Activated CD4-positive, alpha-beta memory T cell treated with anti-CD3 and anti-CD28 coated beads, Interleukin-2, amount 10 ng/mL, durations not matched to agents 7 days and 5 days (primary cell): ENCODE results near the gene PTPRC. TPM values are rescaled to one million over a fixed set of nuclear protein-coding genes. Genes with fewer than 3 reads are reported as not detected.

Experiments used
- CTCF ChIA-PET: fragments of 350-600 bp; sonication (Branson Sonifier 250); formaldehyde crosslinking; loops from one replicate; lab custom pipeline; 2021; ENCODE audit warnings: antibody characterized with exemption, inconsistent platforms; lab: Charles Lee
- POLR2A ChIA-PET: fragments of 350-600 bp; sonication (Branson Sonifier 250); formaldehyde crosslinking; loops from one replicate; lab custom pipeline; 2021; ENCODE audit warnings: antibody characterized with exemption; lab: Charles Lee
- DNase-seq: peaks from one replicate; pipeline ENCODE4 v3.0.0-alpha.2; 2020
- H3K27ac Mint-ChIP-seq: one replicate; pipeline ENCODE4 v1.8.0; 2021; ENCODE audit warnings: mild to moderate bottlenecking, mixed read lengths
- H3K27me3 Mint-ChIP-seq: one replicate; pipeline ENCODE4 v1.8.0; 2021; ENCODE audit warnings: mixed read lengths
- H3K36me3 Mint-ChIP-seq: one replicate; pipeline ENCODE4 v1.8.0; 2021; ENCODE audit warnings: low read depth, mixed read lengths
- H3K4me1 Mint-ChIP-seq: one replicate; pipeline ENCODE4 v1.8.0; 2021; ENCODE audit warnings: mixed read lengths
- H3K4me3 Mint-ChIP-seq: one replicate; pipeline ENCODE4 v1.8.0; 2021; ENCODE audit warnings: mild to moderate bottlenecking, mixed read lengths
- H3K9me3 Mint-ChIP-seq: one replicate; pipeline ENCODE4 v1.8.0; 2021; ENCODE audit warnings: mixed read lengths
- total RNA-seq, 2 experiments: library from RNA; stranded (reverse); gene quantifications; one replicate each; pipeline ENCODE4 v1.2.3, GENCODE V29; 2021

PTPRC gene
- total RNA-seq, 2 experiments from 2014 or later: 724 to 731 TPM

- Mint-ChIP-seq H3K27me3 (peaks cover 5% of the 10 kb centered on the region), H3K27ac (no peak overlapping the region), H3K4me3 (no peak overlapping the region), H3K4me1 (peaks cover 10% of the 10 kb centered on the region), H3K9me3 (peaks cover 2% of the 10 kb centered on the region), H3K36me3 (no peaks in the 10 kb centered on the region)
- DNase-seq: no peak
- POLR2A ChIA-PET: no interaction called here
- CTCF ChIA-PET: interaction anchor here (1.1 kb wide), 2 partner anchors 470 to 777 kb away, joined by 3 read pairs; no protein-coding TSS in a partner anchor
Observed at GRCh38 chr1:198773523-198773922, 134.7 kb downstream of the PTPRC start.

- DNase-seq: no peak
- Mint-ChIP-seq H3K36me3 (no peaks in the 10 kb centered on the region), H3K9me3 (peaks cover 2% of the 10 kb centered on the region), H3K4me3 (no peak overlapping the region), H3K27me3 (peaks cover 2% of the 10 kb centered on the region), H3K27ac (no peak overlapping the region), H3K4me1 (peaks cover 10% of the 10 kb centered on the region)
- ChIA-PET POLR2A (no interaction called here), CTCF (interaction anchor here (1.1 kb wide), 1 partner anchor 776 kb away, joined by 3 read pairs; no protein-coding TSS in a partner anchor)
Observed at GRCh38 chr1:198774421-198774820, 135.6 kb downstream of the PTPRC start.

- Mint-ChIP-seq H3K27me3 (peaks cover 2% of the 10 kb centered on the region), H3K9me3 (peaks cover 2% of the 10 kb centered on the region), H3K4me3 (no peak overlapping the region), H3K27ac (no peak overlapping the region), H3K4me1 (peaks cover 10% of the 10 kb centered on the region), H3K36me3 (no peaks in the 10 kb centered on the region)
- ChIA-PET CTCF (interaction anchor here (0.7 kb wide), 1 partner anchor 338 kb away, joined by 3 read pairs; no protein-coding TSS in a partner anchor), POLR2A (interaction anchor here (1.0 to 1.1 kb wide), 2 partner anchors 12 to 17 kb away, joined by 3 read pairs; no protein-coding TSS in a partner anchor)
- no peak for DNase-seq
Observed at GRCh38 chr1:198775606-198776005, 136.8 kb downstream of the PTPRC start.

- H3K27me3 Mint-ChIP-seq: peaks cover 2% of the 10 kb centered on the region
- no peak overlapping the region for H3K4me3 Mint-ChIP-seq
- no peak for DNase-seq
- H3K4me1 Mint-ChIP-seq: peaks cover 10% of the 10 kb centered on the region
- ChIA-PET POLR2A (no interaction called here), CTCF (interaction anchor here (1.0 kb wide), 1 partner anchor 11 kb away, joined by 4 read pairs; no protein-coding TSS in a partner anchor)
- H3K36me3 Mint-ChIP-seq: no peaks in the 10 kb centered on the region
- H3K27ac Mint-ChIP-seq: no peak overlapping the region
- peaks cover 2% of the 10 kb centered on the region for H3K9me3 Mint-ChIP-seq
Observed at GRCh38 chr1:198776602-198777029, 137.8 kb downstream of the PTPRC start.

- Mint-ChIP-seq H3K4me1 (peaks cover 9% of the 10 kb centered on the region), H3K27ac (no peak overlapping the region), H3K4me3 (no peak overlapping the region), H3K36me3 (no peaks in the 10 kb centered on the region), H3K27me3 (peaks cover 2% of the 10 kb centered on the region), H3K9me3 (peaks cover 2% of the 10 kb centered on the region)
- ChIA-PET CTCF (no interaction called here), POLR2A (no interaction called here)
- DNase-seq: no peak
Observed at GRCh38 chr1:198778049-198778448, 139.2 kb downstream of the PTPRC start.

GRCh38 chr1:198780376-198780775 lies 141.5 kb downstream of the PTPRC start:
- ChIA-PET CTCF (interaction anchor here (0.9 kb wide), 1 partner anchor 332 kb away, joined by 3 read pairs; no protein-coding TSS in a partner anchor), POLR2A (no interaction called here)
- Mint-ChIP-seq H3K9me3 (peaks cover 2% of the 10 kb centered on the region), H3K4me1 (peaks cover 9% of the 10 kb centered on the region), H3K27me3 (peaks cover 2% of the 10 kb centered on the region), H3K36me3 (no peaks in the 10 kb centered on the region), H3K27ac (no peak overlapping the region), H3K4me3 (no peak overlapping the region)
- no peak for DNase-seq

GRCh38 chr1:198788561-198789064 lies 149.8 kb downstream of the PTPRC start:
- no peak for DNase-seq
- Mint-ChIP-seq H3K4me1 (no peaks in the 10 kb centered on the region), H3K9me3 (peaks cover 5% of the 10 kb centered on the region), H3K4me3 (no peak overlapping the region), H3K36me3 (no peaks in the 10 kb centered on the region), H3K27me3 (no peaks in the 10 kb centered on the region), H3K27ac (no peak overlapping the region)
- ChIA-PET POLR2A (no interaction called here), CTCF (interaction anchor here (1.5 kb wide), 1 partner anchor 12 kb away, joined by 4 read pairs; no protein-coding TSS in a partner anchor)

GRCh38 chr1:198793714-198794113 lies 154.9 kb downstream of the PTPRC start:
- ChIA-PET CTCF (no interaction called here), POLR2A (no interaction called here)
- no peaks in the 10 kb centered on the region for H3K27me3 Mint-ChIP-seq
- peaks cover 17% of the 10 kb centered on the region for H3K36me3 Mint-ChIP-seq
- H3K4me1 Mint-ChIP-seq: no peaks in the 10 kb centered on the region
- no peak overlapping the region for H3K27ac Mint-ChIP-seq
- H3K9me3 Mint-ChIP-seq: peaks cover 27% of the 10 kb centered on the region
- no peak for DNase-seq
- no peak overlapping the region for H3K4me3 Mint-ChIP-seq

GRCh38 chr1:198794498-198794897 lies 155.7 kb downstream of the PTPRC start:
- Mint-ChIP-seq H3K27ac (no peak overlapping the region), H3K36me3 (peaks cover 17% of the 10 kb centered on the region), H3K9me3 (peaks cover 27% of the 10 kb centered on the region), H3K4me3 (no peak overlapping the region), H3K4me1 (no peaks in the 10 kb centered on the region), H3K27me3 (no peaks in the 10 kb centered on the region)
- DNase-seq: no peak
- CTCF ChIA-PET: no interaction called here
- POLR2A ChIA-PET: no interaction called here

GRCh38 chr1:198797656-198798055 lies 158.8 kb downstream of the PTPRC start:
- Mint-ChIP-seq H3K4me3 (no peak overlapping the region), H3K27ac (no peak overlapping the region), H3K27me3 (no peaks in the 10 kb centered on the region), H3K9me3 (peaks cover 22% of the 10 kb centered on the region), H3K4me1 (no peaks in the 10 kb centered on the region), H3K36me3 (peaks cover 17% of the 10 kb centered on the region)
- CTCF ChIA-PET: no interaction called here
- POLR2A ChIA-PET: no interaction called here
- no peak for DNase-seq

GRCh38 chr1:198798923-198799386 lies 160.1 kb downstream of the PTPRC start:
- CTCF ChIA-PET: interaction anchor here (1.0 kb wide), 1 partner anchor 443 kb away, joined by 3 read pairs; no protein-coding TSS in a partner anchor
- H3K27ac Mint-ChIP-seq: no peak overlapping the region
- peaks cover 17% of the 10 kb centered on the region for H3K36me3 Mint-ChIP-seq
- H3K4me3 Mint-ChIP-seq: no peak overlapping the region
- no peaks in the 10 kb centered on the region for H3K27me3 Mint-ChIP-seq
- POLR2A ChIA-PET: no interaction called here
- no peaks in the 10 kb centered on the region for H3K4me1 Mint-ChIP-seq
- H3K9me3 Mint-ChIP-seq: peaks cover 22% of the 10 kb centered on the region
- DNase-seq: no peak

GRCh38 chr1:198805498-198806151 lies 166.8 kb downstream of the PTPRC start:
- Mint-ChIP-seq H3K27ac (no peak overlapping the region), H3K27me3 (no peaks in the 10 kb centered on the region), H3K4me1 (no peaks in the 10 kb centered on the region), H3K9me3 (no peaks in the 10 kb centered on the region), H3K4me3 (no peak overlapping the region), H3K36me3 (peaks cover 2% of the 10 kb centered on the region)
- POLR2A ChIA-PET: no interaction called here
- CTCF ChIA-PET: no interaction called here
- DNase-seq: no peak

- no peaks in the 10 kb centered on the region for H3K27me3 Mint-ChIP-seq
Observed at GRCh38 chr1:198806861-198807260, 168.0 kb downstream of the PTPRC start.

More at GRCh38 chr1:198806861-198807260, 168.0 kb downstream of the PTPRC start:
- no peak overlapping the region for H3K27ac Mint-ChIP-seq
- no peaks in the 10 kb centered on the region for H3K9me3 Mint-ChIP-seq
- H3K36me3 Mint-ChIP-seq: peaks cover 2% of the 10 kb centered on the region
- H3K4me1 Mint-ChIP-seq: no peaks in the 10 kb centered on the region
- ChIA-PET CTCF (no interaction called here), POLR2A (no interaction called here)
- no peak overlapping the region for H3K4me3 Mint-ChIP-seq
- no peak for DNase-seq
